Neuronal stem cell (in vitro differentiated cells): ENCODE measurements around the gene ZNF750.
A peak's percentile ranks its signal among the peaks of the same experiment; 100 is the strongest.

Experiments
- DNase-seq: peaks from one replicate; pipeline ENCODE4 v3.0.0-alpha.2; 2013; ENCODE audit warnings: low spot score
- H2AFZ ChIP-seq: one replicate; pipeline ENCODE4 v1.6.1; 2013; ENCODE audit warnings: mild to moderate bottlenecking, low read length, inconsistent platforms
- H2AK5ac ChIP-seq: 2 replicates; pipeline ENCODE4 v1.6.1; 2013; ENCODE audit warnings: low read depth, mild to moderate bottlenecking, inconsistent platforms, low read length, moderate library complexity, mixed read lengths
- H2BK120ac ChIP-seq: 2 replicates; pipeline ENCODE4 v1.6.1; 2013; ENCODE audit warnings: low read depth, mild to moderate bottlenecking, inconsistent platforms, low read length, moderate library complexity, mixed read lengths
- H2BK12ac ChIP-seq: one replicate; pipeline ENCODE4 v1.6.1; 2013; ENCODE audit warnings: low read length, inconsistent platforms
- H2BK15ac ChIP-seq: 2 replicates; pipeline ENCODE4 v1.6.1; 2013; ENCODE audit warnings: mild to moderate bottlenecking, low read length, inconsistent platforms, mixed read lengths
- H2BK5ac ChIP-seq: one replicate; pipeline ENCODE4 v1.6.1; 2013; ENCODE audit warnings: inconsistent platforms, mild to moderate bottlenecking, low read length, moderate library complexity
- H3K14ac ChIP-seq: one replicate; pipeline ENCODE4 v1.6.1; 2013; ENCODE audit warnings: low read length, inconsistent platforms
- H3K18ac ChIP-seq: 2 replicates; pipeline ENCODE4 v1.6.1; 2013; ENCODE audit warnings: low read length, inconsistent platforms
- H3K23ac ChIP-seq: 2 replicates; pipeline ENCODE4 v1.6.1; 2013; ENCODE audit warnings: low read depth, mild to moderate bottlenecking, mixed read lengths, low read length, inconsistent platforms; ENCODE audit not compliant: poor library complexity
- H3K27ac ChIP-seq: replicated peaks from 3 replicates; pipeline ENCODE4 v1.5.1; 2013; ENCODE audit warnings: low read length, inconsistent platforms
- H3K27me3 ChIP-seq, 3 experiments: 2 replicates each; pipeline ENCODE4 v1.6.1; 2013; ENCODE audit warnings: low read length in 3 of 3, mild to moderate bottlenecking in 2 of 3, inconsistent platforms in 1 of 3, low read depth in 1 of 3, mixed read lengths in 1 of 3, moderate library complexity in 1 of 3; ENCODE audit not compliant: control insufficient read depth in 3 of 3, insufficient read depth in 3 of 3
- H3K36me3 ChIP-seq, 2 donors: replicated peaks in 1 of 2; 2 replicates each; pipeline ENCODE4 v1.6.1; 2013; ENCODE audit warnings: low read length in 2 of 2; ENCODE audit not compliant: control insufficient read depth in 2 of 2, insufficient read depth in 2 of 2
- H3K4ac ChIP-seq: 2 replicates; pipeline ENCODE4 v1.6.1; 2013; ENCODE audit warnings: inconsistent platforms, mild to moderate bottlenecking, low read length, moderate library complexity
- H3K4me1 ChIP-seq, 2 donors: 1 replicate in 1 of 2; 2 replicates in 1 of 2; pipeline ENCODE4 v1.6.1; 2013; ENCODE audit warnings: low read length in 2 of 2, low read depth in 1 of 2; ENCODE audit not compliant: control insufficient read depth in 2 of 2, insufficient read depth in 1 of 2
- H3K4me2 ChIP-seq: one replicate; pipeline ENCODE4 v1.6.1; 2013; ENCODE audit warnings: mild to moderate bottlenecking, low read length, inconsistent platforms; ENCODE audit not compliant: insufficient read depth, poor library complexity, severe bottlenecking
- H3K4me3 ChIP-seq, 2 donors: 2 replicates each; pipeline ENCODE4 v1.5.1; 2013; ENCODE audit warnings: low read length in 2 of 2, mild to moderate bottlenecking in 2 of 2, inconsistent platforms in 1 of 2, moderate library complexity in 1 of 2
- H3K79me1 ChIP-seq: one replicate; pipeline ENCODE4 v1.6.1; 2013; ENCODE audit warnings: low read depth, mild to moderate bottlenecking, inconsistent platforms, low read length, moderate library complexity
- H3K9ac ChIP-seq: one replicate; pipeline ENCODE4 v1.6.1; 2013; ENCODE audit warnings: mild to moderate bottlenecking, low read depth, low read length, inconsistent platforms; ENCODE audit not compliant: poor library complexity
- H3K9me3 ChIP-seq, 2 donors: replicated peaks in 1 of 2; 2 replicates each; pipeline versions ENCODE3 to v1.6.1; 2013; ENCODE audit warnings: low read length in 2 of 2, mild to moderate bottlenecking in 2 of 2, inconsistent platforms in 1 of 2, low read depth in 1 of 2, mixed read lengths in 1 of 2, moderate library complexity in 1 of 2; ENCODE audit not compliant: control insufficient read depth in 2 of 2, insufficient read depth in 1 of 2
- H4K8ac ChIP-seq: one replicate; pipeline ENCODE4 v1.6.1; 2013; ENCODE audit warnings: low read depth, mild to moderate bottlenecking, inconsistent platforms, low read length, moderate library complexity
- H4K91ac ChIP-seq: one replicate; pipeline ENCODE4 v1.6.1; 2013; ENCODE audit warnings: low read length, low read depth, mild to moderate bottlenecking, inconsistent platforms; ENCODE audit not compliant: poor library complexity
- WGBS, 2 donors: extraction: QIAGEN DNeasy Blood & Tissue Kit; methylation state at CpG; one replicate each; pipeline ENCODE4 v1.1.7; 2013; ENCODE audit warnings: missing lambda C conversion rate in 2 of 2, mixed read lengths in 1 of 2; ENCODE audit not compliant: insufficient read length in 2 of 2, insufficient replicate concordance in 1 of 2; ENCODE audit errors: extremely low coverage in 2 of 2; 5-methylcytosine and 5-hydroxymethylcytosine counted together

ZNF750 gene

DNA sequence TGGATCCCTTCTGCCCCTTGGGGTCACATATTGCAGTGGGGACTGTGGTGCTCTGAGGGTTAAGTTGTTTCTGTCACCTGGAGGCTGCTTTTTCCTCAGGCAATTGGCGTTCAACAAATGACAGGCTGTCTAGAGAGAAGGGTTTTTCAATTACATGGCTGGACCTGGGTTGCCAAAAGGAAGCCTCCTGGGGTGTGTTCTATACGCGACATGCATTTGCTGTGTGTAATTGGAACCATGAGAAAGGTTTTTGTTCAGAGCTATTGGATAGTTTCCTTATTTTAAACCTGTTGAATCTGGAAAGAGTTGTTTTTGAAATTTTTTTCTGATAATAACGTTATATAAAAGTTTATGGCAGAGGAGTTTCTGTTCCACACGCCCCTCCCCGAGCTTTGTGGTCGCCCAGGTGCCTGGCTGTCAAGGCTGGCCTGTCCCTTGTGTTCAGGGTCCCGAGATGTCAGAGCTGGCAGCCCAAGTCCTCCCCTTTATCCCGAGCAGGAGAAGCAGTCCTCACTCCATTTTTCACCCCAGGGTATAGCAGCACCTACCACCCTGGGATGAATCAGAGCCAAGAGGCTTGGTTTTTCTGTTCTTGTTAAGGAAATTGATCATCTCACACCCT, 26.1 kb upstream of the ZNF750 start:
- H3K4me2 ChIP-seq = peak overlapping the region; percentile 13
- H2BK120ac ChIP-seq = no peak overlapping the region
- no peaks in the 10 kb centered on the region for H3K9me3 ChIP-seq
- H4K91ac ChIP-seq = no peak overlapping the region
- no peaks in the 10 kb centered on the region for H3K27me3 ChIP-seq
- H2BK15ac ChIP-seq = no peak overlapping the region
- H3K14ac ChIP-seq = no peak overlapping the region
- H3K23ac ChIP-seq = no peak overlapping the region
- no peak overlapping the region for H2AK5ac ChIP-seq
- H4K8ac ChIP-seq = no peak overlapping the region
- no CpG with 5 or more reads among the region's 9 CpGs for WGBS, 2 donors
- no peak overlapping the region for H3K18ac ChIP-seq
- H3K4ac ChIP-seq = no peak overlapping the region
- no peak overlapping the region for H3K27ac ChIP-seq
- peaks cover 10% of the 10 kb centered on the region for H3K79me1 ChIP-seq
- peaks cover 8 to 25% of the 10 kb centered on the region in 2 donors for H3K36me3 ChIP-seq
- no peak overlapping the region for H3K4me3 ChIP-seq
- no peak for DNase-seq
- no peak overlapping the region for H2BK5ac ChIP-seq
- H2AFZ ChIP-seq = no peak overlapping the region
- no peak overlapping the region for H3K9ac ChIP-seq
- H2BK12ac ChIP-seq = no peak overlapping the region
- H3K4me1 ChIP-seq = peaks cover 29 to 30% of the 10 kb centered on the region in 2 donors

DNA sequence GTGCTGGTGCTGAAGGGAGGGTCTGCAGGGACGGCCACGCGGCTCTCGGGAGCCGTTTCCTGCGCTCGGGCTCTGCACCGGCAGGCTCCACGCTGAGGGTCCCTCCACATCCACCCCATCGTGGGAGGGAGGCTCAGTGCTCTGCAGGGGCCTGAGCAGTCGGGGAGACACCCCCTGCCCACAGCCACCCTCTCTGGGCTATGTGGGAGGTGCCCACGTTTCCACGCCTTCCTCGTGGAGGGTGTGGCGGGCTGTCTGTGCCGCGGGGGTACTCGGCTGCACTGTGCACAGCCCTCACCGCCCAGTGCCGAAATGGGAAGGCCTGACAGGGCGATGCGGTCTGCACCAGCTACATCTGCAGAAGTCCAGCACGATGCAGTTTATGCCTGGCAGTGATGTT, 25.5 kb upstream of the ZNF750 start:
- H4K91ac ChIP-seq = no peak overlapping the region
- H2AK5ac ChIP-seq = no peak overlapping the region
- H3K27me3 ChIP-seq = no peaks in the 10 kb centered on the region
- no peak overlapping the region for H2AFZ ChIP-seq
- H2BK120ac ChIP-seq = no peak overlapping the region
- no peak overlapping the region for H3K27ac ChIP-seq
- peaks cover 29 to 32% of the 10 kb centered on the region in 2 donors for H3K4me1 ChIP-seq
- no peak overlapping the region for H3K4ac ChIP-seq
- H3K4me3 ChIP-seq = no peak overlapping the region
- H3K4me2 ChIP-seq = peak overlapping the region; percentile 13
- H2BK12ac ChIP-seq = no peak overlapping the region
- H3K14ac ChIP-seq = peak overlapping the region; percentile 85
- DNase-seq = no peak
- H3K36me3 ChIP-seq = peaks cover 3 to 18% of the 10 kb centered on the region in 2 donors
- H4K8ac ChIP-seq = no peak overlapping the region
- H3K23ac ChIP-seq = no peak overlapping the region
- H3K9ac ChIP-seq = no peak overlapping the region
- H2BK15ac ChIP-seq = no peak overlapping the region
- no peak overlapping the region for H2BK5ac ChIP-seq
- peaks cover 14% of the 10 kb centered on the region for H3K79me1 ChIP-seq
- no peaks in the 10 kb centered on the region for H3K9me3 ChIP-seq
- peak overlapping the region; percentile 68 for H3K18ac ChIP-seq
- WGBS, 2 donors = no CpG with 5 or more reads among the region's 23 CpGs

DNA sequence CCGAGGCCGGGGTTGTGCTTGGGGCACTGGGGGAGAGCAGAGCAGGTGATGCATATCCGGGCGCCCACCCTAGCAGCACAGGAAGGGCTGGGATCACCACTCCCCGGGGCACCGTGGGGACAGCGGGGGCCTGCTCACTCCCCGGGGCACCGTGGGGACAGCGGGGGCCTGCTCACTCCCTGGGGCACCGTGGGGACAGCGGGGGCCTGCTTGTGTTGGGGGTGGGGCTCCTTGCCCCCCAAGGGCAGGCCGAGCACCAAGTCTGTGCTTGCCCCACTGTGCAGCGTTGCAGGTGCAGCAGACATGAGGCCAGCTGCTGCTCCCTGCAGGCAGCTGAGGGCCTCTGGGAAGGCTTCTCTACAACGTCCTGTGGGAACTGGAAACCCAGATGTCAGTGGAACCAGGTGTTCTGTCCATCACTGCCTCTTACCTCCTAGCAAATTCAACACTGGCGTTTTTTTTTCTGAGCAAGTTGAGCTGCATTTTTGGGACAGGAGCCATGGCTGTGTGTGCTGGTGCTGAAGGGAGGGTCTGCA, 25.0 kb upstream of the ZNF750 start:
- no peak overlapping the region for H3K4me2 ChIP-seq
- H2BK5ac ChIP-seq = no peak overlapping the region
- H2AFZ ChIP-seq = no peak overlapping the region
- no peak overlapping the region for H3K4me3 ChIP-seq
- H3K9me3 ChIP-seq = no peaks in the 10 kb centered on the region
- no peak overlapping the region for H3K9ac ChIP-seq
- H4K91ac ChIP-seq = no peak overlapping the region
- peaks cover 33 to 37% of the 10 kb centered on the region in 2 donors for H3K4me1 ChIP-seq
- no CpG with 5 or more reads among the region's 16 CpGs for WGBS, 2 donors
- H2AK5ac ChIP-seq = no peak overlapping the region
- H3K18ac ChIP-seq = peak overlapping the region; percentile 68
- H2BK12ac ChIP-seq = no peak overlapping the region
- peak overlapping the region; percentile 85 for H3K14ac ChIP-seq
- no peaks in the 10 kb centered on the region for H3K27me3 ChIP-seq
- no peak overlapping the region for H2BK15ac ChIP-seq
- no peak overlapping the region for H3K4ac ChIP-seq
- no peak for DNase-seq
- H3K79me1 ChIP-seq = peaks cover 14% of the 10 kb centered on the region
- H4K8ac ChIP-seq = no peak overlapping the region
- H3K27ac ChIP-seq = no peak overlapping the region
- peaks cover 0 to 14% of the 10 kb centered on the region in 2 donors for H3K36me3 ChIP-seq
- H3K23ac ChIP-seq = no peak overlapping the region
- no peak overlapping the region for H2BK120ac ChIP-seq

DNA sequence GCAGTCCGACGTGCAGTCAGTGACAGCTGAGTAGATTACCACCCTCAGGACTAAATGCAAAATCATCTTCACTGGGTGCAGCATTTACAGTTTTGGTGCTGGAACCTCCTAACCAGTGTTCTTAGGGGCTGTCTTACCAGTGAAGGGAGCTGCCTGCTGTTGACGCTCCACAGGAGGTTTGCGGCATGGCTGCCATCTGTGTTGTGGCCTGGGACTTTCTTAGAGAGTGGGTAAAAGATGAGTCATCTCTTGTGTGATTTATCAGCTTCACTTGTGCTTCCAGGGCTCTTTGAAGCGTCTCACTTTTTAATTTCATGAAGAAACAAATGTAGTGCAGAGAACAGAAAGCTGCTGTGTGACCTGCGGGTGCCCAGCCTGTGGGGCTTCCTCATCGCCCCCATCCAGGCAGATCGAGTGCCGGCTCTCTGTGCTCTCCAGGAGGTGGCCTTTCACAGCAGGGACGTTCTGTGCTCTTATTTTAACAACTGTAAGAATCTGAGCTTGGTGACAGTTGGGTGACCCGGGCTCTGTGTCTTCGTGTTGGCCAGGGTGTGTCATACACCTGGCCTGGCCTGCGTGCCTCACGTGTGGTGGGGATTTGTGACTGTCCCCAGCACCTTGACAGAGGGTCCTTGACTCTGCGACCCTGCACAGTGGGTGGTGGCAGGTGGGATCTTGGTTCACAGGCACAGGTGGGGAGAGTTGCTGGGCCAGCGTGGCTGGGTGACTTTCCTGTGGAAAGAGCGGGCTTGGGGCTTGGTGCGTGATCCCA, 24.3 kb upstream of the ZNF750 start:
- Histone ChIP-seq H4K91ac (no peak overlapping the region), H3K4me3 (no peak overlapping the region), H3K18ac (peak overlapping the region; percentile 27), H2AK5ac (peak overlapping the region; percentile 79), H4K8ac (no peak overlapping the region), H3K27me3 (no peaks in the 10 kb centered on the region), H3K14ac (no peak overlapping the region), H2BK15ac (no peak overlapping the region), H2BK5ac (no peak overlapping the region), H2BK12ac (no peak overlapping the region), H3K4ac (no peak overlapping the region), H3K27ac (no peak overlapping the region), H3K23ac (no peak overlapping the region), H2AFZ (no peak overlapping the region), H3K79me1 (peaks cover 17% of the 10 kb centered on the region), H3K36me3 (peaks cover 0 to 11% of the 10 kb centered on the region in 2 donors), H3K9me3 (no peaks in the 10 kb centered on the region), H2BK120ac (no peak overlapping the region), H3K4me1 (peaks cover 37 to 43% of the 10 kb centered on the region in 2 donors), H3K4me2 (no peak overlapping the region), H3K9ac (no peak overlapping the region)
- no peak for DNase-seq
- WGBS, 2 donors = no CpG with 5 or more reads among the region's 18 CpGs
